Neural cell (in vitro differentiated cells): ENCODE measurements around the gene FUBP3. TPM values are rescaled to one million over a fixed set of nuclear protein-coding genes. Genes with fewer than 3 reads are reported as not detected.
A peak's percentile ranks its signal among the peaks of the same experiment; 100 is the strongest.

Source experiments
- H2AFZ ChIP-seq: fragments of 200-600, 300-800 bp; sonication (generic), shearing (Covaris generic); 2 replicates; pipeline ENCODE4 v1.6.0; 2014; ENCODE audit warnings: low read depth, mild to moderate bottlenecking, antibody characterized with exemption, low read length, moderate library complexity
- H3F3A ChIP-seq: fragments of 200-600 bp; shearing (Covaris generic); 2 replicates; pipeline ENCODE4 v1.6.1; 2016; ENCODE audit warnings: mild to moderate bottlenecking, moderate library complexity, mixed read lengths, antibody characterized with exemption, low read length; ENCODE audit not compliant: insufficient read depth, poor library complexity, severe bottlenecking
- H3K27ac ChIP-seq: fragments of 200-600, 300-800 bp; sonication (generic), shearing (Covaris generic); 2 replicates; pipeline ENCODE4 v1.5.1; 2014; ENCODE audit warnings: mild to moderate bottlenecking, low read length, moderate library complexity
- H3K27me3 ChIP-seq: fragments of 300-800, 200-600 bp; sonication (generic), shearing (Covaris generic); 2 replicates; pipeline ENCODE4 v1.6.0; 2014; ENCODE audit warnings: mild to moderate bottlenecking, low read depth, low read length, moderate library complexity; ENCODE audit not compliant: insufficient read depth
- H3K36me3 ChIP-seq: fragments of 300-800, 200-600 bp; sonication (generic), shearing (Covaris generic); 2 replicates; pipeline ENCODE4 v1.5.1; 2014; ENCODE audit warnings: mild to moderate bottlenecking, antibody characterized with exemption, low read length, moderate library complexity; ENCODE audit not compliant: insufficient read depth
- H3K4me2 ChIP-seq: fragments of 300-800, 200-600 bp; sonication (generic), shearing (Covaris generic); 2 replicates; pipeline ENCODE4 v1.6.0; 2014; ENCODE audit warnings: mild to moderate bottlenecking, low read length
- H3K4me3 ChIP-seq: fragments of 300-800, 200-600 bp; sonication (generic), shearing (Covaris generic); 2 replicates; pipeline ENCODE4 v1.5.1; 2014; ENCODE audit warnings: mild to moderate bottlenecking, low read length, moderate library complexity
- H3K79me2 ChIP-seq: fragments of 200-600 bp; shearing (Covaris generic); replicated peaks from 2 replicates; pipeline ENCODE4 v1.6.0; 2014; ENCODE audit warnings: mild to moderate bottlenecking, low read length, moderate library complexity; ENCODE audit not compliant: insufficient read depth
- H3K9ac ChIP-seq: fragments of 300-800, 200-600 bp; sonication (generic), shearing (Covaris generic); 2 replicates; pipeline ENCODE4 v1.6.1; 2016; ENCODE audit warnings: mild to moderate bottlenecking, low read length, mixed read lengths
- H3K9me2 ChIP-seq: fragments of 200-600 bp; shearing (Covaris generic); 2 replicates; pipeline ENCODE4 v1.6.1; 2016; ENCODE audit warnings: mild to moderate bottlenecking, low read length, mixed read lengths; ENCODE audit not compliant: insufficient read depth
- H3K9me3 ChIP-seq: fragments of 200-600, 300-800 bp; sonication (generic), shearing (Covaris generic); 2 replicates; pipeline ENCODE4 v1.6.1; 2016; ENCODE audit warnings: mild to moderate bottlenecking, mixed run types, low read length, moderate library complexity, mixed read lengths
- H4K20me1 ChIP-seq: fragments of 200-600 bp; shearing (Covaris generic); 2 replicates; pipeline ENCODE4 v1.6.1; 2016; ENCODE audit warnings: mild to moderate bottlenecking, mixed run types; ENCODE audit not compliant: insufficient read depth
- EP300 ChIP-seq: fragments of 450-650 bp; conservative IDR thresholded peaks from 2 replicates; pipeline ENCODE4 v1.6.1; 2014; ENCODE audit warnings: antibody characterized with exemption, mild to moderate bottlenecking, moderate library complexity; ENCODE audit not compliant: poor library complexity, severe bottlenecking
- EZH2 ChIP-seq: fragments of 200-600, 300-800 bp; shearing (Covaris generic), sonication (generic); IDR thresholded peaks from 2 replicates; pipeline ENCODE4 v1.6.1; 2014; ENCODE audit warnings: antibody characterized with exemption, low read length, borderline replicate concordance, mild to moderate bottlenecking; ENCODE audit not compliant: insufficient read depth, poor library complexity, severe bottlenecking
- MXI1 ChIP-seq: fragments of 450-650 bp; conservative IDR thresholded peaks from 2 replicates; pipeline ENCODE4 v1.6.1; 2014; ENCODE audit warnings: antibody characterized with exemption, mild to moderate bottlenecking; ENCODE audit not compliant: poor library complexity, severe bottlenecking
- POLR2AphosphoS5 ChIP-seq: IDR thresholded peaks from 2 replicates; pipeline ENCODE4 v1.6.1; 2012
- SMC3 ChIP-seq: fragments of 450-650 bp; conservative IDR thresholded peaks from 2 replicates; pipeline ENCODE4 v1.6.1; 2014; ENCODE audit warnings: antibody characterized with exemption, mild to moderate bottlenecking, moderate library complexity; ENCODE audit not compliant: poor library complexity
- polyA plus RNA-seq: library from polyadenylated mRNA; depleted of rRNA; stranded (reverse); fragments of >200 nt; gene quantifications from 2 replicates; pipeline ENCODE4 v1.2.3, GENCODE V29; 2014

Gene FUBP3
- polyA plus RNA-seq, 1 donor from 2014 or later = 70.5 TPM

GRCh38 chr9:130664251-130665028 is 85.1 kb downstream of the FUBP3 start, which contains the start of gene PRDM12:
PRDM12 (plus strand) TSS chr9:130664594; CDS start chr9:130664654, 60 bp downstream.
- TF ChIP-seq EZH2 (peak; percentile 99), MXI1 (no peak)
- no peak within 1 kb of the TSS for H3K4me2 ChIP-seq
- H3K79me2 ChIP-seq = no peaks in the 10 kb centered on the region
- H3K4me3 ChIP-seq = peak within 1 kb of the TSS; percentile 53
- no peak within 1 kb of the TSS for H3K9ac ChIP-seq
- H3K27ac ChIP-seq = no peak within 1 kb of the TSS
- no peak within 1 kb of the TSS for H2AFZ ChIP-seq
- H3K36me3 ChIP-seq = no peaks in the 10 kb centered on the region
- no peaks in the 10 kb centered on the region for H3K9me3 ChIP-seq
- H3F3A ChIP-seq = no peaks in the 10 kb centered on the region
- peaks cover 89% of the 10 kb centered on the region for H3K27me3 ChIP-seq
- H4K20me1 ChIP-seq = no peaks in the 10 kb centered on the region
- H3K9me2 ChIP-seq = no peaks in the 10 kb centered on the region

- Histone ChIP-seq H4K20me1 (no peaks in the 10 kb centered on the region), H3K4me3 (peak overlapping the region; percentile 53)
These were observed 85.7 kb downstream of the FUBP3 start for GRCh38 chr9:130665029-130665430.

GRCh38 chr9:130665431-130666392 is 86.3 kb downstream of the FUBP3 start:
- peak; percentile 94 for TF ChIP-seq EZH2
- no peak for TF ChIP-seq POLR2AphosphoS5
- no peaks in the 10 kb centered on the region for H4K20me1 ChIP-seq
- no peaks in the 10 kb centered on the region for H3K9me2 ChIP-seq
- no peaks in the 10 kb centered on the region for H3F3A ChIP-seq
- H3K4me3 ChIP-seq = peak overlapping the region; percentile 42
- no peak overlapping the region for H3K9ac ChIP-seq
- H3K9me3 ChIP-seq = no peaks in the 10 kb centered on the region
- H3K36me3 ChIP-seq = no peaks in the 10 kb centered on the region
- H3K79me2 ChIP-seq = no peaks in the 10 kb centered on the region
- H3K27ac ChIP-seq = no peak overlapping the region
- H3K4me2 ChIP-seq = no peak overlapping the region
- H3K27me3 ChIP-seq = peaks cover 76% of the 10 kb centered on the region
- H2AFZ ChIP-seq = no peak overlapping the region

More at GRCh38 chr9:130665029-130665430, 85.7 kb downstream of the FUBP3 start:
- Histone ChIP-seq H2AFZ (no peak overlapping the region), H3K79me2 (no peaks in the 10 kb centered on the region), H3K27ac (no peak overlapping the region), H3F3A (no peaks in the 10 kb centered on the region), H3K9me2 (no peaks in the 10 kb centered on the region), H3K9ac (no peak overlapping the region), H3K4me2 (no peak overlapping the region), H3K27me3 (peaks cover 83% of the 10 kb centered on the region), H3K9me3 (no peaks in the 10 kb centered on the region), H3K36me3 (no peaks in the 10 kb centered on the region)
- TF ChIP-seq EP300 = no peak
- TF ChIP-seq EZH2 = no peak
- no peak for TF ChIP-seq SMC3
